Loucy (cell line): ENCODE data around the gene KLHL14.

Source experiments
- EZH2phosphoT487 ChIP-seq: fragments of 200-600 bp; IDR thresholded peaks from 2 replicates; pipeline ENCODE4 v1.6.1; 2018; ENCODE audit warnings: antibody characterized with exemption, mild to moderate bottlenecking, moderate library complexity, borderline replicate concordance
- TF ChIP-seq, protein P1 (sequence below): fragments of 200-600 bp; sonication (generic); conservative IDR thresholded peaks from 2 replicates; pipeline ENCODE4 v1.5.1; 2014; ENCODE audit warnings: mild to moderate bottlenecking, antibody characterized with exemption, low read length

DNA sequence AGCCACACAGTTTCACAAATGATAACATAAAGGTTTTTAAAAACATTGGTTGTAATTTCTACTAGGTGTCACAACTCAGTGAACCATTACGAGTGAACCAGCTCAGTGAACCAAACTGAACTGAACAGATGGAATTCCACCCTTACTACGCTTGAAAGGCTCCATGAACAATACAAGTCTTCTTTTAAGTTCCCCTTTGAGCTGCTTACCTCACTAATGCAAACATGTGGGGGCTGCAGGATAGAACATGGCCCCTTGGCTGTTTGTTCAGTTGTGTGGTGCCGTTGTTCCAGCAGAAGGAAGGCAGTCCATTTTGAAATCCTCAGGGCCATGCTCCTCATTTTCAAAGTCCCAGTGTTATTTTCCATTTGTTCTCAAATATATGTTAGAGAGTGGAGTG, 30.7 kb upstream of the KLHL14 start:
- TF ChIP-seq, protein P1, sequence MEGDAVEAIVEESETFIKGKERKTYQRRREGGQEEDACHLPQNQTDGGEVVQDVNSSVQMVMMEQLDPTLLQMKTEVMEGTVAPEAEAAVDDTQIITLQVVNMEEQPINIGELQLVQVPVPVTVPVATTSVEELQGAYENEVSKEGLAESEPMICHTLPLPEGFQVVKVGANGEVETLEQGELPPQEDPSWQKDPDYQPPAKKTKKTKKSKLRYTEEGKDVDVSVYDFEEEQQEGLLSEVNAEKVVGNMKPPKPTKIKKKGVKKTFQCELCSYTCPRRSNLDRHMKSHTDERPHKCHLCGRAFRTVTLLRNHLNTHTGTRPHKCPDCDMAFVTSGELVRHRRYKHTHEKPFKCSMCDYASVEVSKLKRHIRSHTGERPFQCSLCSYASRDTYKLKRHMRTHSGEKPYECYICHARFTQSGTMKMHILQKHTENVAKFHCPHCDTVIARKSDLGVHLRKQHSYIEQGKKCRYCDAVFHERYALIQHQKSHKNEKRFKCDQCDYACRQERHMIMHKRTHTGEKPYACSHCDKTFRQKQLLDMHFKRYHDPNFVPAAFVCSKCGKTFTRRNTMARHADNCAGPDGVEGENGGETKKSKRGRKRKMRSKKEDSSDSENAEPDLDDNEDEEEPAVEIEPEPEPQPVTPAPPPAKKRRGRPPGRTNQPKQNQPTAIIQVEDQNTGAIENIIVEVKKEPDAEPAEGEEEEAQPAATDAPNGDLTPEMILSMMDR: no peak
- no peak for TF ChIP-seq EZH2phosphoT487
